ENCODE data around the gene ABCG2. TPM values are rescaled to one million over a fixed set of nuclear protein-coding genes. Genes with fewer than 3 reads are reported as not detected.

The ABCG2 gene
- total and polyA plus RNA-seq, 8 donors, result 0.25 to 17.8 (median 0.96) TPM; not detected in 2

- intact Hi-C loops (cut with DNase I; ENCODE audit: low total_unique reads), result no loop called here
- WGBS, 5 donors, result 77 to 88% (median 83%) methylated on average over 3 of the region's 3 CpGs
- no peak for DNase-seq
- no peak overlapping the region for H3K27ac ChIP-seq
- H3K36me3 ChIP-seq, result no peaks in the 10 kb centered on the region
- no peak for TF ChIP-seq POLR2AphosphoS5 (IDR thresholded peaks at IDR 0.05)
- TF ChIP-seq EP300 (IDR thresholded peaks at IDR 0.05), result no peak
- no peak for TF ChIP-seq CTCF (IDR thresholded peaks at IDR 0.05)
- no peaks in the 10 kb centered on the region for H3K9me3 ChIP-seq
- H3K4me3 ChIP-seq, result no peak overlapping the region
- no peaks in the 10 kb centered on the region for H3K27me3 ChIP-seq
- no peaks in the 10 kb centered on the region for H3K4me1 ChIP-seq
Observed at GRCh38 chr4:88091378-88091777, 67.1 kb downstream of the ABCG2 start.

GRCh38 chr4:88090898-88091297, 67.5 kb downstream of the ABCG2 start:
- no peaks in the 10 kb centered on the region for H3K4me1 ChIP-seq
- no peaks in the 10 kb centered on the region for H3K9me3 ChIP-seq
- no peak for DNase-seq
- no peak overlapping the region for H3K27ac ChIP-seq
- no peak overlapping the region for H3K4me3 ChIP-seq
- no peaks in the 10 kb centered on the region for H3K27me3 ChIP-seq
- H3K36me3 ChIP-seq, result no peaks in the 10 kb centered on the region
- intact Hi-C loops (cut with DNase I; ENCODE audit: low total_unique reads), result no loop called here
- TF ChIP-seq CTCF (IDR thresholded peaks at IDR 0.05), result no peak
- no peak for TF ChIP-seq POLR2AphosphoS5 (IDR thresholded peaks at IDR 0.05)
- TF ChIP-seq EP300 (IDR thresholded peaks at IDR 0.05), result no peak
- no peak for TF ChIP-seq POLR2A (IDR thresholded peaks at IDR 0.05)

- H3K27ac ChIP-seq, result no peak overlapping the region
- TF ChIP-seq POLR2A (IDR thresholded peaks at IDR 0.05), result no peak
- TF ChIP-seq POLR2AphosphoS5 (IDR thresholded peaks at IDR 0.05), result no peak
- TF ChIP-seq EP300 (IDR thresholded peaks at IDR 0.05), result no peak
- TF ChIP-seq CTCF (IDR thresholded peaks at IDR 0.05), result no peak
- intact Hi-C loops (cut with DNase I; ENCODE audit: low total_unique reads), result no loop called here
- H3K9me3 ChIP-seq, result no peaks in the 10 kb centered on the region
- H3K27me3 ChIP-seq, result no peaks in the 10 kb centered on the region
- no peak for DNase-seq
- H3K4me3 ChIP-seq, result no peak overlapping the region
- H3K36me3 ChIP-seq, result no peaks in the 10 kb centered on the region
- 87 to 100% (median 94%) methylated on average over 1 of the region's 1 CpG for WGBS, 5 donors
- H3K4me1 ChIP-seq, result no peaks in the 10 kb centered on the region
Observed at GRCh38 chr4:88087004-88087403, 71.4 kb downstream of the ABCG2 start.

- no peak overlapping the region for H3K4me3 ChIP-seq
- intact Hi-C loops (cut with DNase I; ENCODE audit: low total_unique reads), result no loop called here
- no peak for DNase-seq
- 82 to 95% (median 86%) methylated on average over 1 of the region's 1 CpG for WGBS, 5 donors
- H3K4me1 ChIP-seq, result no peaks in the 10 kb centered on the region
- TF ChIP-seq POLR2AphosphoS5 (IDR thresholded peaks at IDR 0.05) (no peak), CTCF (IDR thresholded peaks at IDR 0.05) (no peak), POLR2A (IDR thresholded peaks at IDR 0.05) (no peak), EP300 (IDR thresholded peaks at IDR 0.05) (no peak)
- no peak overlapping the region for H3K27ac ChIP-seq
- H3K27me3 ChIP-seq, result no peaks in the 10 kb centered on the region
- H3K36me3 ChIP-seq, result peaks cover under 1 to 28% (median 21%) of the 10 kb centered on the region in 4 donors
- H3K9me3 ChIP-seq, result no peaks in the 10 kb centered on the region
Observed at GRCh38 chr4:88080626-88081025, 77.8 kb downstream of the ABCG2 start.
